ENCODE data around the gene PLEKHH1.
"Not testable (repeated sequence)": the region's sequence is repeated elsewhere in the genome, so short reads cannot be mapped to it uniquely, and the experiment has no call there.

PLEKHH1 gene

DNA sequence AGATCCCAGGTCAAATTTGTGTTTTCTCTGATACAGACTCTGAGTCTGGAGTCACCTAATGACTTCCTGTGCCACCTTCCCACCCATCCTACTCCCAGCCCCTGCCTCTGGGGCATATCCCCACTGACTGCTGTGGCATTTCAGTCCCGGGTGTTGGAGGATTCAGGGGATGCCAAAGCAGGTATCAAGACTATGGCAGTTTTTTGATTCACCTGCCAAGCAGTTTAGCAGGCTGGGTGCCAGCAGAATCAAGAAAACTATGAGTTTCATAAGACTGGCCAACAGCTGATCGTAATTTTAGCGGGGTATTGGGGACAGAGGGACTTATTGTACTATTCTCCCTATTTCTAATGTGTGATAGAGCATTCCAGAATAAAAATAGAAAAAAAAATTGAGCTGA lies 4.6 kb downstream of the PLEKHH1 start:
- no peak for DNase-seq

GRCh38 chr14:67538501-67538900 lies 5.4 kb downstream of the PLEKHH1 start:
- peak; percentile 95 for DNase-seq

- DNase-seq = no peak
Observed at GRCh38 chr14:67539116-67539515, 6.0 kb downstream of the PLEKHH1 start.

GRCh38 chr14:67541448-67542387 lies 8.6 kb downstream of the PLEKHH1 start:
- DNase-seq = no peak

DNA sequence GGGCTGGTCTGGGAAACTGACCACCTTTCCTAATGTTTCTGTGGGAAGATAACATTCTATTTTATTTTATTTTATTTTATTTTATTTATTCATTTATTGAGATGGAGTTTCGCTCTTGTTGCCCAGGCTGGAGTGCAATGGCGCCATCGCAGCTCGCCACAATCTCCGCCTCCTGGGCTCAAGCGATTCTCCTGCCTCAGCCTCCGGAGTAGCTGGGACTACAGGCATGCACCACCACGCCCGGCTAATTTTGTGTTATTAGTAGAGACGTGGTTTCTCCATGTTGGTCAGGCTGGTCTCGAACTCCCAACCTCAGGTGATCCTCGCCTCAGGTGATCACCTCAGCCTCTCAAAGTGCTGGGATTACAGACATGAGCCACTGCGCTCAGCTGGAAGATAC lies 9.5 kb downstream of the PLEKHH1 start:
- DNase-seq = not testable (repeated sequence)

DNA sequence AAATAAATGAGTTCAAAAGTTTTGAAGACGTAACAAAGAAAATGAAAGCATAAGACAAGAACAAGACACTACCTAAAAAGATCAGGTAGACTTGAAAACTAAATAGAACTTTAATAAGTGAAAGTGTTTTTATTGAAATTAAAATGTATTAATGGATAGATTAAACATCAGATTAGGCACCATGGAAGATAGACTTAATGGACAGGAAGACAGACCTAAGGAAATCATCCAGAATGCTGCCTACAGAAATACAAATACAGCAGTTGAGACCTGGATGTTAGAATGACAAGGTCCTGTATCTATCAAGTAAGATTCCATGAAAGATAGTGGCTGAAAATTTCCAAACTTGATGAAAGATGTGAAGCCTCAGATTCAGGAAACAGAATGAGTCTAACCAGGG lies 11.5 kb downstream of the PLEKHH1 start:
- DNase-seq = no peak

- peak; percentile 63 for DNase-seq
Observed at GRCh38 chr14:67547224-67547780, 14.2 kb downstream of the PLEKHH1 start.

DNA sequence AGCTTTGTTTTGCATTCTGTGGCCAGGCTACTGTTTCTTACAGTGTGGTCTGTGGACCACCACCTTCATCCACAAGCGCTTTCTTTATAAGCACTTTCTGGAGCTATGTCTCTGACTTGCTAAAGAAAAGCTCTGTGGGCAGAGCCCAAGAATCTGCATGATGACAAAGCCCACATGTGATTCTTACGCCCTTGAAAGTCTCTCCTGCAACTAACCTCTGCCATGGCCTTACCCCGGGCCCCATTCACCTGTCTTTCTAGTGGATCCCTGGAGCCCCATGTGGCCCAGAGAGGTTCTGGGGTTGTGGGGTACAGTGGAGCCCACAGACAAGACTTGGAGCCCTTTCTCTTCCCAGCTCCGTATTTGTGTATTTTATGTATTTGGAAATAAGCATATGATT lies 16.6 kb downstream of the PLEKHH1 start:
- no peak for DNase-seq

DNA sequence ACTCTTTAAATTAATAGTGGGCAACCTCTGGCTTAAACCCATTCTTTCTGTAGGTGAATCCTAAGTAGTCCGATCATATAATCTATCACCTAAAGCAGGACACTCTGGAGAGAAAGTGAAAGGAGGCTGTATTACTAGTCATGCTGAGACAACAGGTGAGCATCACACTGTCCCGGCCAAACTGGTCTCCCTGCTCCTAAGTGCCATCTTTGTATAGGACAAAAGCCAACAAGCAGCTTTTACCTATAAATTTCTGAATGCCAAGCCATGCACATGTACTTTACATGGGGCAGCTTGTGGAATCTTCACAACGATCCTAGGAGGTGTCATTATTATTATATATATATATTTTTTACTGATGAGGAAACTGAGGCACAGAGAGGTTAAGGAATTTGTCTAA lies 18.0 kb downstream of the PLEKHH1 start:
- no peak for DNase-seq

GRCh38 chr14:67551940-67552339 lies 18.9 kb downstream of the PLEKHH1 start:
- DNase-seq = peak; percentile 95

DNA sequence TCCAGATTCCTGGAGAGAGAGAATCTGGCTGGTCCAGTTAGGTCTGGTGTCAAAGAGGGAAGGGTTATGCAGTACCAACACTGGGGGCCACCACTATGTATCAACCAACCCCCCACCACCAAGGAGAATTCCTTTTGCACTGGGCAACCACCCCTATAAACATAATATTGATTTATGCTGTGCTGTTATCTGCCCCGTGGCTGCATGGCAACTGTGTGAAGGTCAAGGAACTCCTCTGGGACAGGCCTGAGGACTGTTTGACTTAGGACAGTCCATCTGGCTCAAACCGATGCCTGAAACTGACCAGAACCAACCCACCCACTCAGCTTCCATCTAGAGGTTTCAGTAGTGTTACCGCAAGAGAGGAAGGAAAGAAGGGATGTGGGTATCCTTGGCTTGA lies 20.5 kb downstream of the PLEKHH1 start:
- DNase-seq = no peak

GRCh38 chr14:67554341-67554740 lies 21.3 kb downstream of the PLEKHH1 start:
- no peak for DNase-seq

DNA sequence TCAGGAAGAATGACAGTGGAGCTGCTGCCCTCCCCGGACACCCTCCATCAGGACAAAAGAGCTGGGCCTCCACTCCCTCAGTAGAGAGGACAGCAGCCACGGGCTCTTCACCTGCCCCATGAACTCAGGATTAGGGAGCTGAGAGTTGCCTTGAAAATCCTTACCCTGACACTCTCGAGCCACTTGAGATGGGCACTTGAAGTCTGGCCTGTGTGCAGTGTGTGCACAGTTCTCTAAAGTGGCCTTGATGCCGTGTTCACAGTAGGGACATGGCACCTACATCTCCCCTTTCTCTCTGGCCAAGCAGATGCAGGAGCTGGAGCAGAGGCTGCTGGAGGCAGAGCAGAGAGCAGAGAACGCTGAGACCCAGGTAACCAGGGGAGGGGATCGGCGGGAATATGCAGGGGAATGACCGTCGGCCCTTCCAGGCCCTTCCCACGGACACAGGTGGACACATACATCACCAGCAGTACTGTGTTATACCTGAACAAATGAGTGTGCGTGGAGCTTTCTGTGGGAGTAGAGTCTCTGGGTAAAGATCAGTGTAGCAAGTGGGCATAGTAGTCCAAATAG lies 22.5 kb downstream of the PLEKHH1 start:
- DNase-seq = peak; percentile 60

DNA sequence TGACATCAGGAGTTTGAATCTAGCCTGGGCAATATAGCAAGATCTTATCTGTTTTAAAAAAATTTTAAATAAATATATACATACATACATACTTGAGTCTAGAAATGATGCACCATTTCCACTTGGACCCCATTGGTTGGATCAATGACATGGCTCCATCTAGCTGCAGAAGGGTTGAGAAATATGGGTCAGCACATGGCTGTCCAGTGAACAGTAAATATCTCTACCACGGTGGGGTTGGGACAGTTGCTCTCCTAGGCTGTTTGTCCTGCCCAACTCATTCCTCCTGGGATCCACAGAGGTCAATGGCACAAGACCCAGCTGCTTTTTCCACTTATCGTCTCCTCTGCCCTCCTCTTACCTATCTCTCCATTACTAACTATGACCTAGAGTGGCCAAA lies 23.6 kb downstream of the PLEKHH1 start:
- no peak for DNase-seq

DNA sequence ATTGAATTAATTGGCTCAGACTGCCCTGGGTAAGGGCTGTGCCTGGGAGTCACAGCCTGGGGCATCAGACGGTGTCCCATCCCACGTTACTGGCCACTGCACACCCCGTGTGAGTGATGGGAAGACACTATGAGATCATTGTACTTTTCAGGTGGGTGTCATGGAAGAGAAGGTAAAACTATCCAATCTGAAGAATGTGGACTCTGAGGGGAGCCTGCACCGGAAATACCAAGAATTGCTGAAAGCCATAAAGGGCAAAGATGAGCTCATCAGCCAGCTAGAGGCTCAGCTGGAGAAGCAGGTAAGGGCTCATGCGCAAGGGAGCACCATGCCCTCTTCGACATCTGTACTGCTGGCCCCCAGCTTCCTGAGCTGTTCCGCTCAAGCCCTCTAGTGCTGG lies 24.0 kb downstream of the PLEKHH1 start:
- DNase-seq = no peak

DNA sequence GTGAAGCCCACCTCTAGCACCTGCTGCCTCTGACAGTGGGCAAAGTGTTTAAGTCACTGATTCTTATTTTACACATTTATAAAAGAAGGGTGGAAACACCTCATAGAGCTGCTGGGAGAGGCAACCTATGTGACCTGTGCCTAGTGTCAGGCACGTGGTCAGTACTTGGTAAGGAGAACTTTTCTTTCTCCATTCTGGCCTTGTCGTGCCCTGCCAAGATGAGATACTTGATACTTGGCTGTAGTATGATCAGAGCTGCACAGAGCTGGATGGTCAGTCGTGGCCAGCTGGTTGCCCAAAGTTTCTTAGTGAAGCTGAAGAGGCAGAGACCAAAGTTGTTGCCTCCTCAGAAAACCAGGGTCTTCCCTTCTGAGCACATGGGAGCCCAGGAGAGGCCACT lies 24.6 kb downstream of the PLEKHH1 start:
- DNase-seq = no peak

- no peak for DNase-seq
Observed at GRCh38 chr14:67559639-67560038, 26.5 kb downstream of the PLEKHH1 start.

DNA sequence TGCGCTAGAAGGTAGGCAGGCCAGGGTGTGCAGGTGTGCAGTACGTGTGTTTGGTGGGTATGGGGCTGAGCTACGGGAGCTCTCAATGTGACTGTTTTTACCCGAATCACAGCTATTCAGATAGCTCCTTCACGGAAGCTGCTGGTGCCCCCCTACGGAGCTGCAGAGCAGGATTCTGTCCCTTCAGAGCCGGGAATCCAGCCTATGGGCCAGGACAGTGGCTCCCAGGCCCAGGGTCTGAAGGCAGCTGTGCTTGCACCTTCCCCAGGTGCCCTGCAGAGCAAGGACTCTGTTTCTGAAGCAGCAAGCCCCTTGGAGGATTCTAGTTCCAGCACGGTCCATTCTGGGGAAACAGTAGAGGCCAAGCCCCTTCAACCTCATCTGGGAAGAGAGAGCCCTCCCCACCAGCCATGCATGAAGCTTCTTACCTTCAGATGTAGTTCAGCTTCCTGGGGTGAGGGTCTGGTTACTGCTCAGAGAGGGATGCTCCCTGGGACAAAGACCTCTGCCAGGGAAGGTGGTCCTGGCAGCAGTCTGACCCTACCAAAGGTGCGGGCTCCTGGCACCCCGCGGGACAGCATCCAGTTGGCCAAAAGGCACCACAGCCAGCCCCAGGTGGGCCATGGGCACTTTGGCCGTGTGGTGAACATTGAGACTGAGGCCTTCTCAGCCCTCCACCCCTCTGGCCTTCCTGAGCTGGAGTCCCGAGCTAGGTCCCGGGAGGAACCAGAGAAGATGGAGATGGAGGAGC lies 29.1 kb downstream of the PLEKHH1 start:
- DNase-seq = no peak

GRCh38 chr14:67562776-67563150 lies 29.7 kb downstream of the PLEKHH1 start:
- DNase-seq = no peak

GRCh38 chr14:67564236-67564635 lies 31.1 kb downstream of the PLEKHH1 start:
- no peak for DNase-seq

GRCh38 chr14:67566908-67567307 lies 33.8 kb downstream of the PLEKHH1 start:
- peak; percentile 69 for DNase-seq

GRCh38 chr14:67567654-67568053 lies 34.6 kb downstream of the PLEKHH1 start:
- DNase-seq = no peak

DNA sequence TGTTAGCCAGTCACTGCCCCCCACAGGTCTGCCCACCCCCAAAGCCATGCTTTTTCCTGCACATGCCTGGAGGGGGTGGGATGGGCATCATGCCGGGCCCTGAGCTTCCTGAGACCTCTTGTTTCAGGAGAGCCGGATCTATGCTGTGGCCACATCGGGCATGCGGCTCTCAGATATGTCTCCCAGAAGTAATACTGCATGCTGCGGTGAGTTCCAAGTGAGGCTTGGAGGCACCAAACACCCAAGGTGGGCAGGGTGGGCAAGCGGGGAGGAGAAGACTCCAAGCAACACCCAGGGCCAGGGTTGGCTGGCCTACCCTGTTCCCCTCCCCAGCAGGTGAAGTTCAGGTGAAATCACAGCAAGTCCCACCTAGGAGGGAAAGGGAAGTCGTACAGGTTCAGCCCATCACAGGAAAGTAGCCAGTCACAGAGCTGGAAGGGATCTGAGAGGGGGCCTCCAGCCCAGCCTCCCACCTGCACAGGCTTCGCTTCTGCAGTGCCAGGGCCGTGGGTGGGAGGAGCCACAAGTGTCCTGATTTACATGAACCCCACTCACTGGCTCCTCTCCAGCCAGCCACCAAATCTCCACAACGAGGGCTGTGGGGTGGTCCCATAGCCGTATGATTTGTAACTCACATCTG lies 36.0 kb downstream of the PLEKHH1 start:
- peak; percentile 69 for DNase-seq

All from NCI-H524 treated with DMSO at 0.1 percent for 48 hours (cell line).